ENCODE results near the gene CPB1.
"Not testable (repeated sequence)": the region's sequence is repeated elsewhere in the genome, so short reads cannot be mapped to it uniquely, and the experiment has no call there.

The CPB1 gene

DNA sequence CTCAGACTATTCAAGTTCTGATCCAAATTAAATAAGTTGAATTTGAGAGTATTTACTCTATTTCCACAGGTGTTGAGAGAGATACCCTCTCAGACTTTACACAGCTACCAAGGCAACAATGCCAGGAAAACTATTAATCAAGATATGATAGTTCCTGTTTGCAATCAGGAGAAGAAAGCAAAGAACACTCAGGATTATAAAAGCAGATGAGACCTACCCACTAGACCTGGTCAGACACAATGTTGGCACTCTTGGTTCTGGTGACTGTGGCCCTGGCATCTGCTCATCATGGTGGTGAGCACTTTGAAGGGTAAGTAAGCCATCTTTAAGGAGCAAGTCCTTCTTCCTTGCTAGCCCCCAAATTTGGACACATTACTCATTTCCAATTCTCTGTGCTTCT, at the start of gene CPB1:
CPB1 (plus strand) TSS at position 227 of the 400 bp plus-strand sequence; CDS start at position 240, 13 bp downstream.
- DNase-seq, result no peak

DNA sequence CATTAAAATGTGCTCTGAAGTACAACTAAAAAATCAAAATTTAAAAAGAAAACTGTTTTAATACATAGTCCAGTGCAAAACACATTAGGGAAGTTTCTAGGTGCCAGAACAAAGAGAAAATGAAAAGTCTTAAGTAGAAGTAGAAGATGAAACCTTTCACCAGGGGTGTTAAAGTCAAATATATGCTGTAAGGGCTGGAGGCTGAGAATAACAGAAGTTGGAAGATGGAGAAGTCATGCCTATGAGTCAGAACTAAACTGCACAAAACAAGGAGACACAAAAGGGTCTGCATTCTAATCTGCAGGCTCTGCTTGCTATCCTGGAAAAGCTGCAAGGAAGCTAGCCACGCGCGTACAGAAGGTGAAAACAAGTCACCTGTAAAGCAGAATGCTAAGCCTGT, 48.7 kb upstream of the CPB1 start:
- DNase-seq, result no peak

DNA sequence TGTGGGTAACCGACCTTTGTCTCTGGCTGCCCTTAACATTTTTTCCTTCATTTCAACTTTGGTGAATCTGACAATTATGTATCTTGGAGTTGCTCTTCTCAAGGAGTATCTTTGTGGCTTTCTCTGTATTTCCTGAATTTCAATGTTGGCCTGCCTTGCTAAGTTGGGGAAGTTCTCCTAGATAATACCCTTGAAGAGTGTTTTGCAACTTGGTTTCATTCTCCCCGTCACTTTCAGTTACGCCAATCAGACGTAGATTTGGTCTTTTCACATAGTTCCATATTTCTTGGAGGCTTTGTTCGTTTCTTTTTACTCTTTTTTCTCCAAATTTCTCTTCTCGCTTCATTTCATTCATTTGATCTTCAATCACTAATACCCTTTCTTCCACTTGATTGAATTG, 42.6 kb upstream of the CPB1 start:
- not testable (repeated sequence) for DNase-seq

DNA sequence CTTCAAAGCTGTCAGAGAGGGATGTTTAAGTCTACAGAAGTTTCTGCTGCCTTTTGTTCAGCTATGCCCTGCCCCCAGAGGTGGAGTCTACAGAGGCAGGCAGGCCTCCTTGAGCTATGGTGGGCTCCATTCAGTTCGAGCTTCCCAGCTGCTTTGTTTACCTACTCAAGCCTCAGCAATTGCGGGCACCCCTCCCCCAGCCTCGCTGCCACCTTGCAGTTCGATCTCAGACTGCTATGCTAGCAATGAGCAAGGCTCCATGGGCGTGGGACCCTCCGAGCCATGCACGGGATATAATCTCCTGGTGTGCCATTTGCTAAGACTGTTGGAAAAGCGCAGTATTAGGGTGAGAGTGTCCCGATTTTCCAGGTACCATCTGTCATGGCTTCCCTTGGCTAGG, 41.5 kb upstream of the CPB1 start:
- DNase-seq, result not testable (repeated sequence)

DNA sequence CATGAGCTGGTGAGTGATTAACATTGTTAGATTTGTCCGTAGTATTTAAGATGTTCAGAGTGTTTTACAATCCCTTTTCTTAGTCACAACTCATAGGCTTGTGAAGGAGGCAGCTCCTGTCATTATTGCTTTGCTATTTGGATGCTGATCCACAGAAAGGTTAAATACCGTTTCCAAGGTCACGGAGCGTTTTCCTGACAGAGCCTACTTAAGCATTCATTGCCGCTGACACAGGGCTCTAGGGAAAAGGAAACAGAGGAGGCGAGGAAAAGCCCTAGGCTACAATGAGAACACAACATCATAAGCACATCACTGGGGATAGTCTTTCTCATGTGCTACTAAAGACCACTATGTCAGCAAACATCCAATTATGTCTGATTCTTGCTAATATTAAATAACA, 38.5 kb upstream of the CPB1 start:
- no peak for DNase-seq

DNA sequence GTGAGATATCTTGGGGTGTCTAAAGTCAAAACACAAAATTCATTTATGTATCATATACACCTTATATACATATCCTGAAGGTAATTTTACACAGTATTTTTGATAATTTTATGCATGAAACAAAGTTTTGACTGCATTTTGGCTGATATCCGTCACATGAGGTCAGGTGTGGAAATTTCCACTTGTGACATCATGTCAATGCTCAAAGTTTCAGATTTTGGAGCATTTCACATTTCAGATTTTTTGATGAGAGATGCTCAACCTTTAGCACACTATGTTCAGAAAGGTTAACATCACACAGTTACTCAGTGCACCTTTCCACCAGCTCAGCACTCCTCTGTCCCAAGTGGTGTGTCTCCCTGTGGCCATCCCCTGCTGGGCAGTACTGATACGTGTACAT, 37.7 kb upstream of the CPB1 start:
- no peak for DNase-seq

DNA sequence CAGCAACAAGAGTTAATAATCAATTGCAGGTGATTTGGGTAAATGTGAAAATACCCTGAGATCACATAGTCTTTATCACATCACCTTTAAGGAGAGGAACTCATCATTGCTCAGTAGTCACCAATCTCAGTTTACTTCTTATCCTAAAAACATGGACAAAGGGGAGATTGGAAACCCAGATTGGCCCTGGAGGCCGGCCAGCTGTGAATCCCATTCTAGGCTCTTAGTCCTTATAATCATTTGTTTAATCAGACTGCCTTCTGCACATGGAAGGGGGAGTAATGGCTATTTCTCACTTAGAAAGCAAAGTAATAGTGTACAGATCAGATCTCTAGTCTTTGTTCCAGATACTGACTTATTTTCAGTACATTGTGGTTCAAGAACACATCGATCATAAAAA, 37.2 kb upstream of the CPB1 start:
- no peak for DNase-seq

DNA sequence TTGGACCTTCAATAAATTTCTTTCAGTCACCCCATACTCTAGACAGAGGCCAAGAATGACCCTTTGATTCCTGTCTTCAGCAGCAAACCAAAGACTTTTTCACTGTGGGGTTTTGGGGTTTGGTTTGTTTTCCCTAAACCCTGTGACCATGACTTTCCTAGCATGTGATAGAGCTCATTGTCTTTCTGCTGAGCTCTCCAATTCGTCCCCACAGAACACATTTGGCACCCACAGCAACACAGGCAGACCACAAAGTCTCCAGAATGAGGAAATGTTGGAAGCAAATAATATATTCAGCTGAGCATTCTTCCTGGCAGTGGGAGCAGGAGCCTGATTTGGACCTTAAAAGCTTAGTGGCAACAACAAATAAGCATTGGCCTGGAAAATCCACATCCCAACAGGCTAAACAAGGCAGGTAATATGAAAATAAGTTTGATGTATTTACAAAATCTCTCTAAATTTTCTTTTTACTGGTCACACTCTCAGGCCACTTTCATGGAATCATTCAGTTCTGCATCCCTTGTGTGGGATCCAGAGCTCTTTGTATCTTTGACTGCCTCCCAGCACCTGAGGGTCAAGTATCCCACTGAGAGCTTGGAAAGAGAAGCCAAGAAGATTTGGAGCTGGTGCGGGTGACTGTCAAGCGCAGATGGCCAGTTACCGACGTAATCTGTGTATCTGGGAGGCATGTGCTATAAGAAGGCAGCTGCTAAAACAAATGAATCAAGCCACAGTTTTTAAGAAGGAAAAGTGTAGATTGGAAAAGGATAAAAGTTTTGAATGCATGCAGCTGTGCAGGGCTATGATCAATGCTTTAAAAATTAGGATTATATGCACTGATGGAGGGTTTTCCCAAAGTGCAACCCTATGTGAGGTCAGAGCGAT, 36.5 kb upstream of the CPB1 start:
- no peak for DNase-seq

DNA sequence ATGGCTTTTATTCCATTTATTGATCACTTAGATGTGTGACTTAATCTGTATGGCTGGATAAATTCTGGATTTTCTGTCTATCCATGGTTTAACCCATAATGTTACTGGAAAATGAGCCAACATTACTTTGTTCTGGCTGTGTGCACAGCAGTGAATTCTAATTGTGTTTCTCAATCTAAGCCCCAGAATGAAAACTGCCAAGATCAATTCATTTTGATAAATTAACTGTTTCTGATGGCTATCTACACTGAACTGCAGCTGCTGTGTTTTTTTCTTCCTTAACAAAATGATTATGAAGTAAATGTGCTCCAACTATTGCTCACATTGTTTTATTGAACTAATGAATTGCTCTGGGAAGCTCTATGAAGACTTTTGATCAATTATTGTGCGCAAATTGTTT, 35.7 kb upstream of the CPB1 start:
- no peak for DNase-seq

DNA sequence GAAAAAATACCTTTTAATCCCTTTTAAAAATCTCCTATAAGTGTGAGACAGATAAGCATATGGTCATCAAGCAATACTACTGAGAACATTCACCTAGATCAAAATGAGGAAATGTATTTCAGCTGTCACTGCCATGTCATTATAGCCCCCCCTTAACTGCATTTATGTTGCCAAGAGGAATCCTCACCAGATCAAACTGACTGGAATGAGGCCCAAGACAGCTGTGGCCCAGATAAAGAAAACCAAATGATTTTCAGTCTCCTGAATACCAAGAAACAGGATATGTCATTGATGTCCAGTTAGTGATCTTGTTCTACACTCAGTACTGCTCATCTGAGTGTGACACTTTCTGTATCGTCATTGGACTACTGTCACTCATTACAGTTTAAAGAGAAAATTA, 35.1 kb upstream of the CPB1 start:
- no peak for DNase-seq

DNA sequence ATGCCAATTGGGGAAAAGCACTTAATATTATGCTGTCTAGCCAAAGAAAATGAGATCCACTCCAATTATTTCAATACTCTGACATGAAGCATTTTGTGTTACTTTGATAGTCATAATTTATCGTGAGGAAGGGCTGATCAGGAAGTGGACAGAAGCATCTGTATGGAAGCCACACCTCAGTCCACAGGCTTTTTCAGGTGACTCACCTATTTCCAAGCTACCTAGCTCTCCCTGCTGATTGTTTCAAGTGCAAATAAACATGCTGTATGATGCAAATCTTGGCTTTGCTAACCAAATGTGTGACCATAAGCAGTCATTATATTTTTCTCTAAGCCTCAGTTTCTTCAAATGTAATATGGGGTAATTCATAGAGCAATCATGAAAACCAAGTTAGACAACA, 30.8 kb upstream of the CPB1 start:
- DNase-seq, result no peak

DNA sequence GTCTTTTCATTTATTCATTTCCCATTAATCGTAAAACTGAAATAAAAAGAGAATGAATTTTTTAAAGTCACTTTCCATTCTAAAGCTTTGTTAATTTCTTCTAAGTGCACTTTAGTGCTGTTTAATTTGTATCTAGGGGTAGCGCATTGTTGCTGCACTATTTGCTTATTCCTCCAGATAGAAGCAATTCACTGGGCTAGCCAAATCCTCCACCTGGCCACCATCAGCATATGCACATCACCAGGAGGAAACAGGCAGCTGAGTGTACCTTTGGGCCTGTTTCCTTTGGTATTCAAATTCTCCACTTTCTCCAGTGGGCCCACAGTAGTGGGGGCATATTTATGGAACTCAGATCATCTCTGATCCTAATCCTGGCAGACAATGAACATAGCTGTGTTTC, 29.8 kb upstream of the CPB1 start:
- no peak for DNase-seq

DNA sequence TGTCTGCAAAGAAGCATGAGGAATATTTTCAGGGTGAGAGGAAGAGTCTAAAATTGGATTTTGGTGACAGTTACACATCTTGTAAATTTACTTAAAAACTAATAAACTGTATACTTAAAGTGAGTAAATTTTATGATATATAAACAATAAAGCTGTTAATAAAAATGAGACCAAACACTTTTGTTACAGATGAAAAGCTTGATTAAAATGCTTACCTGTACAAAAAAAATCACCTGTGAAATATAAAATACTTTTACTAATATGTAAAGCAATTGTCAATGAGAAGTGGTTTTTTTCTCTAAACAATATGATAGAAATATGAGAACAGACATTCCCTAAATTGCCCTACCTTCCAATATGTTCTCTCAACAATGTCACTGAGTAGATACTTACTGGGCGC, 27.2 kb upstream of the CPB1 start:
- DNase-seq, result no peak

DNA sequence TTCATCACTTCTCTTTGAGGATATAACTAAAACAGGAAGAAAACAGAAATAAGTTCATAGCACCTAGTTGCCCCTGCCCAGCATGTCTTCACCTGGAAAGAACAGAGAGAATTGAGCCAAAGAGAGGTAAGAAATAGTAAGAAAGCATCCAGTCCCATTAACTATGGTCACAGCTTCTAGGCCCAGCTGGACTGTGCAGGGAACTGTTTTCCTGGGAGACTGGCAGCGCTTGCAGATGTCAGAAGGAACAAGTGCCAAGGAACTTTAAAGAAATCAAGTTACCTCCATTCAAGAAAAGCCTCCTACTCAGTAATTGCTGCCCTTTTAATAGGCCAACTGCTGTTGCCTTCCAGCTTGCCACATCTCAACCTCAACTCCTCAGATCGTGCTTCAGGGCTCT, 17.8 kb upstream of the CPB1 start:
- DNase-seq, result no peak

DNA sequence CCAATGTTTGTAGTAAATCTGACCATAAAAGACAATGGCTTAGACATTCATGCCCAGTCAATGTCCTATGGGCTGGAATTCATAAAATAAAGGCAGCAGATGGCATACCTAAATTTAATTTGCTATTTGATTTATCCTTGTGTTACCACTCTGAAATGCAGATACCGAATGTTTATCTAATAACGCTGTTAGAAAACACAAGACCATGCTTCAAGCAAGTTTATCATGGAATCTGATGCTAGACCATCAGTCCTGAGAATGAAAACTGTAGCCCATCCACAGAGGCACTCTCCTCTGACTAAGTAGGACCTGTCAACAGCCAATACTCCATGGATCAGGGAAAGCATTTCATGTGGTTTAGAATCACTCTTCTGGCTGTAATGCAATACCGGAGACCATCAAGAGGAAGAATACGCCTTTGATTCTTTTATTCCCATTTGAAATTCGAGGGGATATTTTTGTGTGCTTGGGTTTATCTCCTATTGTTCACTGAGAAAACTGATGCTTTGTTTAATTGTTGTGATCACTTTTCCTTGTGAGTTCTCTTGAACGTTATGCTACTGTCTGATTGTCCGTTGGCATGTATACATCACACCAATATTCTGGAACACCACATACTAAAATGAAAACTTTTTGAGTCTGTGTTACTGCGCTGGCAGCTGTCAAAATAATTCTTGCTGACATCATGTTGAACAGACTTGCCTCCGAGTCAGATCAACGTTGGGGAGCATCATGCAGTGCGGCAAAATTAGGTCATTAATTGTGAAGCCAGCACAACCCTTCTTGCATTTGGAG, 12.1 kb upstream of the CPB1 start:
- DNase-seq, result no peak

DNA sequence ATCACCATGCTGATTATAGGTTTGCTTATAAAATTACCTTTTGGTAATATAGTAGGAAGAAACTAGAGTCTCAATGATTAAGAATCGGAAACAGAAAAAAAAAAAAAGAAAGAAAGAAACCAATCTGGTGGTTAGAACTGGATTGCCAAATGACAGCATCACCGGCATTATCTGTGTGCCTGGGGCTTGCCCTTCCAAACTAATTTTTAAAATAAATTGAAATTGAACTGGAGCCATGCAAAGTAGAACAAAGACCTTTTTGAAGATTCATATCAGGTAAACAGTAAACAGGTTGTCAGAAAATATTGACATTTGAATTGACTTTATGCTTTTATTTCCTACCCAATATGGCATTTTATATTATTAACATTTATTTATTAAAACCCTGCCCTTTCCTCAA, 11.2 kb upstream of the CPB1 start:
- no peak for DNase-seq

DNA sequence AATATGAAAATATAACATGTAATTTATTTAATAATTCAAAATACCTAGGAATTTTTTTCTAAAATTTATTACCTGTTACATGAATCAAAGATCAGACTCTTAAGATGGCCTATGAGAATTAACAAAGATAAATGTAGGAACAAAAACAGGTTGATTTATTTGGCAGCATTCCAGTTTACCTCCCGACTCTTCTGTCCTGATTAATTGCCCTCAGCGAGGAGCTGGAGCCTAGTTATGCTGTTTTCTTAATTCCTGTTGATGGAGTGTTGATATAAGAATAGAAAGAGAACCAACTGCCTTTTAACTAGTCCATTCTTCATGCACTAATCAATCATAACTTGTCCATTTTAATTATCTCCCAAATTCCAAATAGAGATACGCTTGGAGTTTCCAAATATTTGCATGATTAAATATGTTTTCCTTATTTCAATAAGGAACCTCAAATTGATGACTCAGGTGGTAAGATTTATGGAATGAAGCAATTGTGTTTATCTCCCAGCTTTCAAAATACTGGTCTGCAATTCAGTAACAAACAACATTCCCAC, 10.6 kb upstream of the CPB1 start:
- no peak for DNase-seq

DNA sequence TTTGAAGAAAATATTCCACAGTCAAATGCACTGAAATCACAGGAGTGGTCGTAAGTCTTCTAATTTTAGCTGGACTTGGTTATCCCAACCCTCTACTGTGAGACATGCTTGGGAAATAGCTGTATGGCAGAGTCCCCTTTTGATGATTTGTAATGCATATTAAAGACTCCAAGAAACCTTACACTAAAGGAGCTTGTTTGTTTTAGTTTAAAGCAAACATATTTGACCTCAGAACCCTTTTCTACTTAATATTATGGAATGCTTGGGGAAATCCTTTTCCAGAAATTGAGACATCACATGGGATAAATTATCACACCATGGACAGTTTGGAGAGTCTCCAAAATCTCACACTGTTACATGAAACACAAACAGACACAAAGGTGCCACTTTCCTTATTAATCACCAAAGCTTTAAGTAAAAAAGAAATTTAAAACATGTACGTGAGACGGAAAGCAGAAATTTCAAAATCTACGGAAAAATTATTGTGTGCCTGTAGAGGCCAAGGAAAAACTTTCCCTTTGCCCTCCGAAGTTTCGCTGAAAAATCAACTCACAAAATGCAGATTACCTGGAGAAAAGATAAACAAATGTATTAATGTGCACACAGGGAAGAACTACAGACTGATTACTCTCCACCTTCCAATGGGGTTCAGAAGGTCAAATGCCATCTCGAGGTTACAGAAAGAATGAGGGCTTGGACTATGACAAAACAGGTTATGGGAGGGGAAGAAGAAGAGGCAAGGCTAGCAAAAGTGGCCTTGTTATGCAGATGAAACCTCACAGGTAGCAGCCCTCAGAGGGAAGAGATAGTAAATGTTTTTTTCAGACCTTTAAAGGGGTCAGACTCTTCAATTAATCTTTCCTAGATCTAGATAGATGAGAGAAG, 7.0 kb upstream of the CPB1 start:
- no peak for DNase-seq

DNA sequence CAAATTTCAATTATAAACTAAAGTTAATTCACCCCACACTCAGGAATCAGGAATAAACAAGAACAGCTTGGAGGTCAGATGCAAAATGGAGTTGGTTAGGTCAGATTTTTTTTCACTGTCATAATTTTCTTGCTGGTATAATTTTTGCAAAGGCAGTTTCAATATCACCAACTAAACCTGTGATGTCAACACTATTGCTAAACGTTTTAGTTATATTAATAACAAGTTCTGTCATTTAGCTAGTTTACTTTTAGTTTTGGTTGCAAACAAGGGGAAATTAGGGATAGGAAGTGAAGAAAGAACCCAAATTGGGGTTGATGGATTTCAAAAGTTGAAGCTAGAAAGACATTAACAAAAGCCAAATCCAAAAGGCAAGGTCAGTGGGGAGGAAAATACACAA, 4.6 kb upstream of the CPB1 start:
- no peak for DNase-seq

DNA sequence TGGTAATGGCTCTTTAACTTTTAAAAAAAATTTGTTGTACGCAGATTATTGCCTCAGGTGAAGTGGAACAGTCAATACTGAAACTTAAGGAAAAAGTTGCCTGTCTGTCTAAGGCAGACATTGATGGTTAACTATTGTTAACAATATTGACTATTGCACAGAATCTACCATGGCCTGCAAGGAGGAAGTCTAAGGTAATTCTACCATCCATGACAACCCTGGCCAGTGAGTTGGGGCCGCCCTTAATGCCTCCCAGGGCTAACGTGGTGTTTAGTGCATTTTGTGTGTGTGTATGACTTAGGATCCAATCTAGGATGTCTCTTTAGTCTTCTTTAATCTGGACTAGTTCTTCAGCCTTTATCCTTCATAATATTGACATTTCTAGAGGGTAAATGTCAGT, 2.1 kb upstream of the CPB1 start:
- DNase-seq, result no peak

DNA sequence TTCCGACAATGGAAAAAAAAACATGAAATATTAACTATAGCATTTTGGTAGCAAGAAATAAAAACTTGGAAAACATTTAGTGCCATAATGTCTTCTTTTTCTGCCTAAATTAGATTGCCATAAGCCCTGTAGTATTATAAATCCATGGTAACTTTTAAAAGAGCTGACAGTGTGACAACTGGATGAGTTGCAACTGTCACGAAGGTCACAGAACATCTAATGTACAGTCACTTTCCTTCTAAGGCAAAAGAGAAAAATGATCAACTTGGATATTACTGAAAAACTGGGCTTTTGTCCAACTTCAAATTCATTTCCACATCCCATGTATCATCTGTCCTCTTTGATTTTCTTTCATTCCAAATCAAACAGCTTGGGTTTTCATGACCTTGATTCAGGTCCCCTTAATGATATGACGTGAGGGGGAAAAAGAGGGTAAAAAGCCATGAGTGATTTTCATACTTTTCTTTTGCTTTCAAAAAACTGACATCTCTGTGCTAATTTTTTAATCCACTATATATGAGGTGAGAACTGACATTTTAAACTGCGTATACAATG, 602 bp downstream of the CPB1 start:
- no peak for DNase-seq

DNA sequence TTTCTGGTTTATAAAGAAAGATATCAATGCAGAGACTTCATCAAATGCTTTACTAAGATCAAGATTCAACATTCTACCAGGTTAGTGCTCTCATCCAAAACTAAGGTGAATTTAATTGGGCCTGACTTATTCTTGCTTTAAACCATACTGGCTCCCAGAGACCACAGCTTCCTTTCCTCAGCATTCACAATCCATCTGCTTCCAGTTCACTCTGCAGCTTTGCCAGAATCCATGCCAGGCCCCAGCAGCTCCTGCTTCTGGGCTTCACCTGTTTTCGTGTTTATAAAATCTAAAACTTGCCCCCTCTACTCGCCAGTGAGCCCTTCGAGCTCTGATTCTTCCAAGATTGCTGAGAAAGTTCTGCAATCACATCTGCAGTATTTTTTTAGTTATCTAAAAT, 2.3 kb downstream of the CPB1 start:
- no peak for DNase-seq

DNA sequence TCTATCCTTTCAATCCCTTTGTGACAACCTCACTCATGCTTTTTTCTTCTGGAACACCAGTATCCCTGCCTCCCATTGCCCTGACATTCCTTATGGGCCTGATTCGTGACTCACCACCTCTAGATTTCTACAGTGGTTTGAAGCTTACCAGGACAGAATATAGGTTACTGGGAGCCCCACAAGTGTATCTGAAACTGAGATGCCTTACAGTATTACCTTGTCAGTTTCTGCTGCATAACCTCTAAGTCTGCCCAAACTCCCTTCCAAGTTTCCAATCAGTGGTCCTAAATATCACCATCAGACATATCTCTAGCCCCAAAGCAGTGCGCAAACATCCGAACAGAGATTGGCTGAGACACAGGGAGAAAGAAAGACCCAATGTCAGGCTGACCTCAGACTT, 5.6 kb downstream of the CPB1 start:
- no peak for DNase-seq

Data from kidney glomerular epithelial cell (primary cell).